Naive thymus-derived CD4-positive, alpha-beta T cell (primary cell): ENCODE measurements around the gene TMEFF1. TPM values are rescaled to one million over a fixed set of nuclear protein-coding genes. Genes with fewer than 3 reads are reported as not detected.
A peak's percentile ranks its signal among the peaks of the same experiment; 100 is the strongest.
"Not testable (repeated sequence)": the region's sequence is repeated elsewhere in the genome, so short reads cannot be mapped to it uniquely, and the experiment has no call there.

Source experiments
- ATAC-seq: fragments of 150-1000 bp; cut with Tn5 transposase; 2 replicates; pipeline ENCODE4 v1.10.0; 2021; ENCODE audit warnings: mild to moderate bottlenecking, moderate library complexity
- CTCF ChIA-PET: fragments of 350-600 bp; sonication (Branson Sonifier 250); formaldehyde crosslinking; loops from one replicate; lab custom pipeline; 2021; ENCODE audit warnings: antibody characterized with exemption; lab: Charles Lee
- POLR2A ChIA-PET: fragments of 350-600 bp; sonication (Branson Sonifier 250); formaldehyde crosslinking; loops from one replicate; lab custom pipeline; 2021; ENCODE audit warnings: antibody characterized with exemption, inconsistent platforms; lab: Charles Lee
- DNase-seq, 9 donors: peaks; one replicate each; pipeline versions ENCODE4 v3.0.0 to v3.0.0-alpha.2; 2020 to 2022; ENCODE audit warnings: mixed read lengths in 1 of 9
- H3K27ac ChIP-seq: one replicate; pipeline ENCODE4 v1.7.0; 2013; ENCODE audit warnings: mild to moderate bottlenecking, low read depth, low read length, moderate library complexity
- H3K27me3 ChIP-seq, 2 donors: one replicate each; pipeline ENCODE4 v1.7.0; 2013; ENCODE audit warnings: low read length in 2 of 2, mild to moderate bottlenecking in 2 of 2, moderate library complexity in 2 of 2; ENCODE audit not compliant: control insufficient read depth in 2 of 2, insufficient read depth in 2 of 2
- H3K36me3 ChIP-seq, 3 experiments: 1 replicate in 2 of 3; 2 replicates in 1 of 3; pipeline ENCODE4 v1.7.0; 2013; ENCODE audit warnings: low read length in 3 of 3, mild to moderate bottlenecking in 3 of 3, moderate library complexity in 1 of 3; ENCODE audit not compliant: insufficient read depth in 3 of 3, control insufficient read depth in 2 of 3
- H3K4me1 ChIP-seq, 2 donors: one replicate each; pipeline ENCODE4 v1.7.0; 2013; ENCODE audit warnings: low read length in 2 of 2, mild to moderate bottlenecking in 2 of 2, moderate library complexity in 1 of 2; ENCODE audit not compliant: control insufficient read depth in 2 of 2, insufficient read depth in 2 of 2
- H3K4me3 ChIP-seq: 2 replicates; pipeline ENCODE4 v1.7.0; 2013; ENCODE audit warnings: mild to moderate bottlenecking, low read length
- H3K9me3 ChIP-seq, 3 experiments: 1 replicate in 2 of 3; 2 replicates in 1 of 3; pipeline ENCODE4 v1.7.0; 2013; ENCODE audit warnings: low read length in 3 of 3; ENCODE audit not compliant: control insufficient read depth in 2 of 3
- H3K27ac Mint-ChIP-seq, 9 donors: one replicate each; pipeline ENCODE4 v1.8.0; 2020 to 2022; ENCODE audit warnings: mixed read lengths in 9 of 9, mild to moderate bottlenecking in 8 of 9, moderate library complexity in 5 of 9, inconsistent platforms in 2 of 9
- H3K27me3 Mint-ChIP-seq, 5 donors: one replicate each; pipeline ENCODE4 v1.8.0; 2021 to 2022; ENCODE audit warnings: mixed read lengths in 5 of 5, mild to moderate bottlenecking in 1 of 5
- H3K36me3 Mint-ChIP-seq, 5 donors: one replicate each; pipeline ENCODE4 v1.8.0; 2020 to 2022; ENCODE audit warnings: mixed read lengths in 5 of 5, mild to moderate bottlenecking in 3 of 5, inconsistent platforms in 1 of 5
- H3K4me1 Mint-ChIP-seq, 7 donors: one replicate each; pipeline ENCODE4 v1.8.0; 2020 to 2022; ENCODE audit warnings: mixed read lengths in 7 of 7, mild to moderate bottlenecking in 3 of 7, inconsistent platforms in 1 of 7
- H3K4me3 Mint-ChIP-seq, 10 donors: one replicate each; pipeline ENCODE4 v1.8.0; 2020 to 2022; ENCODE audit warnings: mild to moderate bottlenecking in 10 of 10, mixed read lengths in 10 of 10, moderate library complexity in 6 of 10, inconsistent platforms in 2 of 10
- H3K9me3 Mint-ChIP-seq, 11 donors: one replicate each; pipeline ENCODE4 v1.8.0; 2020 to 2022; ENCODE audit warnings: mixed read lengths in 11 of 11, mild to moderate bottlenecking in 4 of 11, inconsistent platforms in 1 of 11, moderate library complexity in 1 of 11
- intact Hi-C, 2 donors: fragments of 100-400 bp; cut with micrococcal nuclease; formaldehyde crosslinking; loops; one replicate each; pipeline ENCODE4 v1.15.1; 2023
- polyA plus RNA-seq, 2 donors: library from polyadenylated mRNA; unstranded; fragments of 300-500 nt; fragmentation: Illumina TruSeq; gene quantifications; one replicate each; pipeline ENCODE4 v1.2.3, GENCODE V29; 2021
- total RNA-seq, 6 experiments: library from RNA in 5 of 6; stranded (reverse) in 5 of 6; gene quantifications; 1 replicate in 5 of 6; 2 replicates in 1 of 6; pipeline ENCODE4 v1.2.3 and lab custom pipeline; 2021 to 2026

TMEFF1 gene
- total and polyA plus RNA-seq, 7 experiments from 2014 or later, result 0.27 to 0.56 TPM; not detected in 5

- no peaks in the 10 kb centered on the region for H3K36me3 ChIP-seq
- Mint-ChIP-seq H3K4me1 (no peaks in the 10 kb centered on the region), H3K27me3 (peaks cover 0 to 14% (median 4%) of the 10 kb centered on the region in 5 donors), H3K27ac (no peak overlapping the region), H3K9me3 (no peaks in the 10 kb centered on the region), H3K36me3 (peaks cover 0 to 4% (median 0%) of the 10 kb centered on the region in 5 donors), H3K4me3 (no peak overlapping the region)
- DNase-seq (no peak), ATAC-seq (no peak)
- no peak overlapping the region for H3K4me3 ChIP-seq
- CTCF ChIA-PET, result no interaction called here
- no peaks in the 10 kb centered on the region for H3K27me3 ChIP-seq
- H3K27ac ChIP-seq, result no peak overlapping the region
- H3K9me3 ChIP-seq, result no peaks in the 10 kb centered on the region
- H3K4me1 ChIP-seq, result no peaks in the 10 kb centered on the region
- intact Hi-C loops, result no loop called here
- POLR2A ChIA-PET, result no interaction called here
Observed at GRCh38 chr9:100498592-100498991, 25.6 kb downstream of the TMEFF1 start.

- Mint-ChIP-seq H3K4me1 (no peaks in the 10 kb centered on the region), H3K4me3 (no peak overlapping the region), H3K36me3 (peaks cover 0 to 4% (median 0%) of the 10 kb centered on the region in 5 donors), H3K27me3 (peaks cover 0 to 14% (median 4%) of the 10 kb centered on the region in 5 donors), H3K9me3 (no peaks in the 10 kb centered on the region), H3K27ac (peak overlapping the region in 1 of 9 donors; percentile 42)
- Histone ChIP-seq H3K4me3 (no peak overlapping the region), H3K36me3 (no peaks in the 10 kb centered on the region), H3K9me3 (no peaks in the 10 kb centered on the region), H3K27me3 (no peaks in the 10 kb centered on the region), H3K4me1 (no peaks in the 10 kb centered on the region), H3K27ac (no peak overlapping the region)
- no peak for DNase-seq
- no peak for ATAC-seq
- CTCF ChIA-PET, result no interaction called here
- intact Hi-C loops, result no loop called here
- POLR2A ChIA-PET, result no interaction called here
Observed at GRCh38 chr9:100499460-100499859, 26.5 kb downstream of the TMEFF1 start.

- CTCF ChIA-PET, result no interaction called here
- no peaks in the 10 kb centered on the region for H3K36me3 ChIP-seq
- Mint-ChIP-seq H3K27me3 (peaks cover 0 to 14% (median 4%) of the 10 kb centered on the region in 5 donors), H3K9me3 (no peaks in the 10 kb centered on the region), H3K4me1 (no peaks in the 10 kb centered on the region), H3K36me3 (peaks cover 0 to 4% (median 0%) of the 10 kb centered on the region in 5 donors), H3K4me3 (no peak overlapping the region), H3K27ac (no peak overlapping the region)
- POLR2A ChIA-PET, result no interaction called here
- H3K9me3 ChIP-seq, result no peaks in the 10 kb centered on the region
- ATAC-seq (no peak), DNase-seq (no peak)
- intact Hi-C loops, result no loop called here
- H3K4me3 ChIP-seq, result no peak overlapping the region
- H3K27ac ChIP-seq, result no peak overlapping the region
- H3K27me3 ChIP-seq, result no peaks in the 10 kb centered on the region
- no peaks in the 10 kb centered on the region for H3K4me1 ChIP-seq
Observed at GRCh38 chr9:100499866-100500265, 26.9 kb downstream of the TMEFF1 start.

GRCh38 chr9:100505564-100506159, 32.7 kb downstream of the TMEFF1 start:
- no peak overlapping the region for H3K27ac Mint-ChIP-seq
- ChIA-PET POLR2A (interaction anchor here (0.7 kb wide), 1 partner anchor 178 kb away, joined by 4 read pairs; no protein-coding TSS in a partner anchor), CTCF (no interaction called here)
- H3K36me3 ChIP-seq, result no peaks in the 10 kb centered on the region
- H3K27me3 Mint-ChIP-seq, result no peaks in the 10 kb centered on the region
- no peaks in the 10 kb centered on the region for H3K27me3 ChIP-seq
- H3K4me1 Mint-ChIP-seq, result no peaks in the 10 kb centered on the region
- peaks cover 0 to 5% (median 3%) of the 10 kb centered on the region in 11 donors for H3K9me3 Mint-ChIP-seq
- no peak overlapping the region for H3K4me3 Mint-ChIP-seq
- DNase-seq, result peak in 7 of 9 donors; percentile 8 to 63 (median 32)
- no peak overlapping the region for H3K27ac ChIP-seq
- H3K36me3 Mint-ChIP-seq, result peaks cover 0 to 11% (median 10%) of the 10 kb centered on the region in 5 donors
- intact Hi-C loops, result loop anchor here in 1 of 2 donors (1.0 kb wide), 1 partner anchor 90 kb away; no protein-coding TSS in a partner anchor
- no peaks in the 10 kb centered on the region for H3K4me1 ChIP-seq
- no peak for ATAC-seq
- H3K4me3 ChIP-seq, result no peak overlapping the region
- no peaks in the 10 kb centered on the region for H3K9me3 ChIP-seq

GRCh38 chr9:100507350-100507749, 34.4 kb downstream of the TMEFF1 start:
- intact Hi-C loops, H3K4me3 Mint-ChIP-seq, H3K36me3 ChIP-seq, CTCF ChIA-PET, H3K9me3 ChIP-seq, DNase-seq, H3K9me3 Mint-ChIP-seq, H3K4me1 Mint-ChIP-seq, POLR2A ChIA-PET, H3K27ac Mint-ChIP-seq, H3K4me1 ChIP-seq, ATAC-seq, H3K27me3 ChIP-seq, H3K4me3 ChIP-seq, H3K27ac ChIP-seq, H3K27me3 Mint-ChIP-seq: not testable (repeated sequence)
- peaks cover 0 to 15% (median 10%) of the 10 kb centered on the region in 5 donors for H3K36me3 Mint-ChIP-seq

GRCh38 chr9:100511205-100511604, 38.3 kb downstream of the TMEFF1 start:
- no peak overlapping the region for H3K4me3 Mint-ChIP-seq
- H3K9me3 Mint-ChIP-seq, result peaks cover 0 to 5% (median 3%) of the 10 kb centered on the region in 11 donors
- no peaks in the 10 kb centered on the region for H3K4me1 Mint-ChIP-seq
- POLR2A ChIA-PET, result no interaction called here
- no peak overlapping the region for H3K27ac Mint-ChIP-seq
- H3K27me3 Mint-ChIP-seq, result no peaks in the 10 kb centered on the region
- DNase-seq (no peak), ATAC-seq (no peak)
- H3K36me3 ChIP-seq, result no peaks in the 10 kb centered on the region
- CTCF ChIA-PET, result no interaction called here
- H3K4me1 ChIP-seq, result no peaks in the 10 kb centered on the region
- no peak overlapping the region for H3K4me3 ChIP-seq
- H3K27ac ChIP-seq, result no peak overlapping the region
- no peaks in the 10 kb centered on the region for H3K27me3 ChIP-seq
- no peaks in the 10 kb centered on the region for H3K9me3 ChIP-seq
- H3K36me3 Mint-ChIP-seq, result peaks cover 0 to 15% (median 10%) of the 10 kb centered on the region in 5 donors
- intact Hi-C loops, result no loop called here
